ENCODE results near the gene PLCB1.
A peak's percentile ranks its signal among the peaks of the same experiment; 100 is the strongest.

The PLCB1 gene

GRCh38 chr20:8161264-8162071 is 29.4 kb downstream of the PLCB1 start:
- peak in 2 of 3 experiments; percentile 6 to 38 for DNase-seq

DNA sequence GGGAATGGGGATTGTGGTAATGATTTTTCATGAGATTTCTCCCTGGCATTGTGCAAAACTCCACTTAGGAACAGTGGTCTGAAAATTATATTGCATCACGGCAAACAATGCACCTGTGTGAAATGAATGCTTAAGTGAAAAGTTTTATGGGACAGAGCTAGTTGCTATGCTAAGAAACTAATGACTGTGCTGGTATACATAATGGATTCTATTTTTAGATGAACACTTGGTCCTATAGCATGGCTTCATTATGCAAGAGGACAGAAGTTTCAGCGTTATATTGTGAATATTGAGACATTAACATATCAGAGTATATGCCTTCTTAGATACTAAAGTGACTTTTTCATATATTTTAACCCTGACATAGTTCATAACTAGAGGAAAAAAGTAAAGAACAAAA is 30.5 kb downstream of the PLCB1 start:
- DNase-seq = no peak

DNA sequence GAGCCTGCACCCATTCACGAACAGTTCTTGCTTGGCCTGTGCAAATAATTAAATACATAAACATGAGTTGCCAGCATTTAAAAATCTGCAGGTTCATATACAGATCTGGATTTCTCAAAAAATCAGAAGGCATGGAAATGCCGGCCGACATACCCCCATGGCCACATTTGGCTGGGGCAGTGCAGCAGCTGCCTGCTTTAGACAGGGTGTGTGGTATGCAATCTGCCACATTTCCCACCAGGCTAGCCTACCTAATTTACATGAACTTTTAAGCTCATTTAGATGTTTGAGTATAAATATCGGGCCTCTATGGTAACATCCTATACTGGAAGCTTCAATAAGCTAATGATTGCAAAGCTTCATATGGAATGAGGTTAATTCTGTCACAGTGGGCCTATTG is 31.5 kb downstream of the PLCB1 start:
- no peak for DNase-seq

DNA sequence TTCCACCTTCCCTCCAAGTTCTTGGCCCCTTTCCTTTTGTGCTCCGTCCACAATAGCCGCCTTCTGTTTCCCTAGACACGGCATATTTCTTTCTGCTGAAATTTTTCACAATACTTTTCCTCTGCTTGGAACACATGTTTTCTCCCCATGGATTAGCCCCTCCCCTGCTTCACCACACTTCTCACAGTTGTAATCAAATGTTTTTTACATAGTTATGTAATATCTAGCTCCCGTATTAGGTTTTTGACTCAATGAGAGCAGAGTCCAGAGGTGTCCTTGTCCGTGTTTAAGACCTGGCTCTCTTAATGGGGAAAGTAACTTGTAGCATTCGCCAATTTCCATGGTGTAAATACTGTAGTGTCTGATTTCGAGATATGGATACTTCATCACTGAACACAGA is 34.7 kb downstream of the PLCB1 start:
- no peak for DNase-seq

- no peak for DNase-seq
Observed at GRCh38 chr20:8168785-8169288, 36.8 kb downstream of the PLCB1 start.

DNA sequence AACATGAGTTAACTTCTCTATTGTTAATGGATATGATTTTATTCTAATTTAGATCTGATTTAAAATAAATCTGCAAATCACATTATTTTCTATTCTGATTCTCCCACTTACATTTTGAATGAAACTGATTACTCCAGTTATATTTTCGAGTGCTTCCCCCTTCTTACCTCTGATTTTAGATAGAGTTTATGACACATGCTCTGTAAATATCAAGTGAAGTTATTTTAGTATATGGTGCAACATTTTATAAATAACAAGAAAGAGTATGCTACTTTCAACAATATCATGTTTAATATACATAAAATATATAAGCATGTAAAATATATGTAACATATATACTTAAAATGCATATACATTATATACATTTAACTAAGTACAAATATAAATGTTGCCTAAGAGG is 38.9 kb downstream of the PLCB1 start:
- no peak for DNase-seq

GRCh38 chr20:8172191-8172590 is 40.1 kb downstream of the PLCB1 start:
- DNase-seq = no peak

DNA sequence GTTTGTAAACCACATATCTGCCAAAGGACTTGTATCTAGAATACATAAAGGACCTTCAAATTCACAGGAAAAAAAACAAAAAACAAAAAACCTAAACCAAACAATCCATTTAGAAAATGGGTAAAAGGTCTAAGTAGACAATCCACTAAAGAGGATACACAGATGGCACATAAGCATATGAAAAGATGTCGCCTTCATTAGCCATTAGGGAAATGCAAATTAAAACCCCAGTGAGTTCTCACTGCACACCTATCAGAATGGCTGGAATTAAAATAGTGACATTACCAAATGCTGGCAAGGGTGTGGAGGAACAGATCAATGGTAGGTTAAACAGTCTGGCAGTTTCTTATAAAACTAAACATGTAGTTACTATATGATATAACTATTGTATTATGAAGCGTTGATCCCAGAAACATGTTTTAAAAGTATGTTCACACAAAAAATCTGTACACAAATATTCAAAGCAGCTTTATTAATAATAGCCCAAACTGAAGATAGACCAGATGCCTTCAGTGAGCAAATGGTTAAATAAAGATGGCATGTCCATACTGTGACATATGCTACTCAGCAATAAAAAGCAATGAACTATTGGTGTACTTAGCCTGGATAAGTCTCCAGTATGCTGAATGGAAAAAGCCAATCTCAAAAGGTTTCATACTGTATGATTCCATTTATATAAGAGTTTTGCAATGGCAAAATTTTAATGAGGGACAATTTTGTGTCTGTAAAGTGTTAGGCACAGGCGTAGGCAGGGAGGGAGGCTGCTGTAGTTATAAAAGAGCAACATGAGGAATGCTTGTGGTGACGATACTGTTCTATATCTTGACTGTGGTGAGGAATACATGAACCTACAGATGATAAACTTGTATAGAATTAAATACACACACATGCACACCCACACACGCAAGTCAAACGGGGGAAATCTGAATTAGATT is 43.9 kb downstream of the PLCB1 start:
- DNase-seq = no peak

DNA sequence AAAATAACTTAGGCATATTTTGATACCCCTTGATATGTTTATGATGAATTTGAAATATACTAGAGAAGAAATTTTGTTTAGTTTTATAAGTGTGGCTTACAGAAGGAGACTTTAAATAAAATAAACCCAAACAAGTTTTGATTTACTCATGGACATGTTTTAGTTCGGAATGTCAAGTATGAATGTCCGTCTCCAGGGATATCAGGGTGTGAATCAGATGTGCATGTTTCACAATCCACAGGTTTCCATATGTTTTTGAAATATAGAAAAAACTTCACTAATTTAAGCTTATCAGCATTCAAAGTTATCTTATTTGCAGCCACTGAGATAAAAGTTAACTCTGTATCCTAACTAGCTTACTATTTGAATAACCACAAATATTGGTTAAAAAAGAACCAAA is 51.5 kb downstream of the PLCB1 start:
- DNase-seq = no peak

DNA sequence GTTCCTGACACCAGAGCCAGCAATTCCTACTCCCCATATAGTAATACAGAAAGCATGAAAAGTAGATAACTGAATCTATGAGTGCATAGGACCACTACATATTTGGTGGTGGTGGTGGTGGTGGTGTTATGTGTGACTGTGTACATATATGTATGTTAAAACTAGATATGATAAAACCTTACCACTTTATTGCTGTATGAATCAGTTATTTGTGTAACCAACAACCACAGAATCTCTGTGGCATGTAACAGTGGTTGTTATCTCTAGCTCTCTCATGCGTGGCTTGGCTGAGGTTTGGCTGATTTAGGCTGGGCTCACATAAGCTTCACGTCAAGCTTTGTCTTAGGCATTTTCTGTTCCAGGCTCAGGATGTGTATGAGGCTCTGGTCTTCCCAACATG is 55.7 kb downstream of the PLCB1 start:
- DNase-seq = no peak

DNA sequence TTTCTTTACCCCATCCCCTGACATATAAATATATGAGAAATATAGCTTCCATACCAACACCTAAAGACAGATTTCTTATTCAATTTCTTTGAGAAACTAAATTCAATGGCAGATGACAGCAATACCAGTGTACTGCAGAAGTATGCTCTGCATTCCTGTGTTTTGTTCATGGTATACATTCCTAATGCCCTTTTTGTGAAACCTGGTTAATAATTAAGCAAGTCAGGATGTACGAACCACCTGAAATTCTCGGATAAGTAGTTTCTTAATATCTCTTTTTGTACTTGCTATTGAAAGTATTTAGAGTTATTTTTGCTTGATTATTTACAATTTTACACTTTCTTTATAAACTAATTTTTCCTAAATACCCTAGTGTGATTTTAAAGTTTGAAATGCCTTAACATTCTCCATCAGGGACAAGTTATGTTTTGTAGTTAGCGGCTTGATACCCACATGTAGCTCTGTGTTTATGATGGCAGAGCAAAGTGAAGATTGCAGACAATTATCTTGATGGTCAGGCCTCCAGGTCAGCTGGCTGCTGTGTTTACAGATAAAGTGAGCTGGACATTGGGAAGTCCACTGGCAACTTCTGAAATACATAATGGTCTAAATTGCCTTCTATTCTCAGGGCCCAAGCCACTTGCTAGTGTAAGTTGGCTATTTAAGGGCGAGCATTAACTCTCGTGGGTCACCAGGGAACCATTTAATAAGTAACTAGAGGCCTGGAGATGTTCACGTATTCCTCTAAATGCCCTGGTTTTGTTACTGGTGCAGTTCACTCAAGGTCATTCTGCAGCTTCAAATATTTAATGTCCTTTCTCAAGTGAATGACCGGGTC is 58.2 kb downstream of the PLCB1 start:
- no peak for DNase-seq

DNA sequence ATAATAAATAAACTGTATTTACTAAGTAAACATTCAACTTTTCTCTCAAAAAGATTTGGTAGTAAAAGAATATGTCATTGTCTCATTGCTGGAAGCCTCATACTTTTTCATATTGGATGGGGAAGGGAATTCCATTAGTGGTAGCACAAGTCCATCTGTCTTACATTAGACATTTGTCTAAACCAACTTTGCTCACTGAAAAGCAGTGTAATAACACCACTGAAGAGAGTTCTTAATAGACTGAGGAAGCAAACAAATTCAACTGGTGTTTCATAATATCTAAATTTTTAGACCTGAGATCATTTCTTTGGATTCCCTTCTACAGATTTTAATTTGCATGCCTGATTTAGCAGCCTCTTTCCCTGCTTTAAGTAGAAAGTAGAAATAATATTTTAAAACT is 62.7 kb downstream of the PLCB1 start:
- DNase-seq = no peak

GRCh38 chr20:8196096-8196495 is 64.0 kb downstream of the PLCB1 start:
- DNase-seq = no peak

- no peak for DNase-seq
Observed at GRCh38 chr20:8200220-8200619, 68.2 kb downstream of the PLCB1 start.

DNA sequence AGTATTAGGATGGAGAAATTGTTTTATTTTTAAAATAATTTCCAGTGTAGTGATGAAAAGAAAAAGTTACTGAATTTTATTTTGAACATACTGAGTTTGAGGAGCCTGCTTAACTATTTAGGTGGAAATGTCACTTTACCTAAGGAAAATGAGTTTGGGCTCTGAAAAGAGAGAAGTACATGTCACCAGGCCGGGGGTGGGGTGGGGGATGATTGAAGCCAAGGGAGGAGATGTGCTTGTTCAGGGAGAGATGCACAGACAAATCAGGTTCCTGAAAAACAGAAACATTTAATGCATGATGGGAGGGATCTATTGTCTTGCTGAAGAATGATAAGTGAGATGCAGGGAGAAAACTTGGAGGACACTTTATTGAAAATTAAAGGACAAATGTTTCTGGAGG is 71.3 kb downstream of the PLCB1 start:
- no peak for DNase-seq

DNA sequence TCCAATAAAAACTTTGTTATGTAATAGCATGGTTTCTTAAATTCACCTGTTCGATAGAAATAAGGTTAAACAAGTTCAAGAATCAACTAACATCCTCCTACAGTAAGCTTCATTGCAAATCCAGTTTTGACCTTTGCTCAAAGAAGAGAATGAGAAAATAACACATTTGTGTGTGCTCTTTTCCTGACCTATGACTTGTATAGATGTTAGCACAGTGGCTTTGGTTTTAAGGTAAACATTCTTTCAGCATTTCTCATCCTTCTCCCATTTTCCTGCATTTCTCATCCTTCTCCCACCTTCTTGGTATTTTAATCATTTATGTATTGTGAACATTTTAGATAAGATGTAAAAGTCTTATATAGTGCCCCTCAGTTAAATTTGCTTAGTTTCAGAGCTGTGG is 73.9 kb downstream of the PLCB1 start:
- no peak for DNase-seq

DNA sequence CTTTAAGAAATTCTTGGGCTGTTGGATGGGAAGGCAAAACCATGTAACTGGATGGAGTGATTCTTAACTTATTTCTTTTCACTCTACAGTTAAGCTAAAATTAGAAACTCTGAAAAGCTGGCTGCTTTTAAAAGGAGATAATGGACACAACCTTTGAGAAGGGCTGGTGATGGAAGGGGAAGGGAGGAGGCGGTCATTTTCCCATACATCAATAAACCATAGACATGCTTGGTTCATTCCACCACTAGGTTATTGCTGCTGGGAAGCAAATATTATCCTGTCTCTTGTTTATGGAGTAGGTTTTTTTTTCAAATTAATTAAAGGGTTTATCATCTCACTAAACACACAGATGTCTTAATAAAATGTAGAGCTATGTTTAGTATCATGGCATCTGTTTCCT is 76.2 kb downstream of the PLCB1 start:
- no peak for DNase-seq

GRCh38 chr20:8209061-8209460 is 77.0 kb downstream of the PLCB1 start:
- no peak for DNase-seq

DNA sequence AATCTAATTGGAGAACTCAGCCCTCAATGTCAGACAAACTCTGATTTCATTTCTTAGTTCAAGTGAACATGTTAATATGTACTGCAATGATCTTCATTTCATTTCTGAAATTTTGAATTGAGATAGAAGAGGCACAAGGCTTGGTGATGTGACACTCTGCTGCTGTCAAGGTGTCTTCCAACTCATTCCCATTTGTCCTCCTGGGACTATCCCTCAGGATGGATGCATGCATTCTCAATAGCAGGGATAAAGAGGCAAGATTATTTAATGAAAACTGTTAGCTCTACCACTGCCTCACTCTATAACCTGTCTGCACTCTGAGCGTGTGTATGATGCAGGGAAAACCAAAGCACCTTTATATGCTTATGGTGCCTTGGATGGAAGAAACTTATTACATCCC is 78.7 kb downstream of the PLCB1 start:
- DNase-seq = no peak

- DNase-seq = no peak
Observed at GRCh38 chr20:8212286-8212685, 80.2 kb downstream of the PLCB1 start.

GRCh38 chr20:8213270-8213669 is 81.2 kb downstream of the PLCB1 start:
- no peak for DNase-seq

DNA sequence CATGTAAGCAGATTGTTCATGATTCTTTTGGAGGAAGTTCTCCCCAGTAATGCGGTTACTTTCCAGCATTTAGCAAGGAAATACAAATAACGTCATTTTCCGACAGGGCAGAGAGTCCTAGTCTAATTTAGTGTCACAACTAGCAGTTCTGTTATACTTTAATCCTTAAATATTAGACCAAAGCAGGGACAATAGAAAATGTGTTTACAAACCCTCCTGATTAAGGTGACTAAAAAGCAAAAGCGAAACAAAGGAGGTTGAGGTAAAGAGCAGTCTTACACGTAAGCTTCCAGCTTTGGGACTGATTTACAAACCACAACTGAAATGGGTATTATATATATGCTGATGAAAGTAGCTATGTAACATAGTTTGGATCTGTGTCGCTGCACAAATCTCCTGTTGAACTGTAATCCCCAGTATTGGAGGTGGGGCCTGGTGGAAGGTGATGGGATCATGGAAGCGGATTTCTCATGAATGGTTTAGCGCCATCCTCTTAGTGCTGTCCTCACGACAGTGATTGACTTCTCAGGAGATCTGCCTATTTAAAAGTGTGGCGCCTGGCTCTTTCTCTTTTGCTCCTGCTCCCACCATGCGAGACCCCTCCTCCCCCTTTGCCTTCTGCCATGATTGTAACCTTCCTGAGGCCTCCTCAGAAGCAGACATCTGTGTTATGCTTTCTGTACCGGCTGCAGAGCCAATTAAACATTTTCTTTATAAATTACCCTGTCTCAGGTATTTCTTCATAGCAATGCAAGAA is 81.9 kb downstream of the PLCB1 start:
- DNase-seq = no peak

Data from NCI-H1417 (cell line).